GM21360 (cell line): ENCODE data around the gene GNPAT.
A peak's percentile ranks its signal among the peaks of the same experiment; 100 is the strongest.
"Not testable (repeated sequence)": the region's sequence is repeated elsewhere in the genome, so short reads cannot be mapped to it uniquely, and the experiment has no call there.

Experiments used
- ATAC-seq: cut with Tn5 transposase; IDR thresholded peaks from one replicate; pipeline ENCODE4 v1.9.1; 2021; ENCODE audit warnings: mild to moderate bottlenecking, moderate library complexity; ENCODE audit not compliant: unreplicated experiment

The GNPAT gene

GRCh38 chr1:231212301-231212700, 28.7 kb upstream of the GNPAT start:
- ATAC-seq, result not testable (repeated sequence)

GRCh38 chr1:231213831-231214573, 27.0 kb upstream of the GNPAT start:
- ATAC-seq, result no peak

DNA sequence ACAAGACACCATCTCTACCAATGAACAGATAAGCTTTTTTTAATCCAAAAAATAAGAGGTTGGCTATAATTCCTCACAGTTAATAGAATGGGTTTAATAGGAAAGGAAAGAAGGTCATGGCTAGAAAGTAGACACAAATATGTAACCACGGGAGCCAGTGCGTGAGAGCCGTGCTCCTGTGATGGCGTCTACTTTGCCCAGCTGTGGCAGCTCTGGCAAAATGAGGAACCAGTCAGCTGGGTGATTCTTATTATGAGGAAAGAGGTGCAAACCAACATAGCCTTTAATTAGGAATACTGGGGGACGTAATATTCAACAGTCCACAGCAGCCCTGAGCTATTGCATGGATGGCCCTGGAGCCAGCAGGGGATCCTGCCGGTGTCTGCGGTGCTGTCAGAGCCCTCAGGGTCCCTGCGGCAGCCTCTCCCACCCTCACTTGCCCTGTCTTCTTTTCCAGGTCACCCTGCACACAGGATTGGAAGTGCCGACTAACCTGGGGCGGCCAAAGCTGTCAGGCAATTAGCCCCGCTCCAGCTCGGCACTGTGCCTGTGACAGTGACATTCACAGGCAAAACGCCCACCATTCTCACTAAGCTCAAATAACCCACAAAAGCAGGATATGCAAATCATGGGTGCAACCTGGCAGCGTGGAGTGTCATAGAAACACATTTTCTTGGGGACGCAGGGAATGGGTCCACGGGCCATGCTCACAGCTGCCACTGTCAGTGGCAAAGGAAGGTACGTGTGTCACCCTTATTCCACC, 25.9 kb upstream of the GNPAT start:
- no peak for ATAC-seq

- no peak for ATAC-seq
Observed at GRCh38 chr1:231215681-231216385, 25.2 kb upstream of the GNPAT start.

DNA sequence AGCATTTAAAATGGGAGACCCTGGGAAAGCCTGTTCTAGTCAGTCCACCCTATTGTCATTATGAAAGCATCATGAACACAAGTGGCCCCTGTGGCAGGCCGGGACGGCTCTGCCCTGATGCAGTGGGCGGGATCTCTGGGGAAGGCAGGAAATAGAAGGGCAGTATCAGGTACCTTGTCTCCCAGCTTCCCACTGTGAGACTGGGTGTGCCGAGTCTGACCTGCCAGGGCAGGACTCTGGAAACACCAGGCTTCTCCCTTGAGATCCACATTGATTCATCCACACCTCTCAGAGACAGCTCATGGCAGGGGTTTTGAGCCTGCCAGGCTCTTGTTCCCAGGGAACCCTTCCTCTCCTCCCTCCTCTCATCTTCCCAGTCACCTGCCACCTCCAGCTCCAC, 24.5 kb upstream of the GNPAT start:
- no peak for ATAC-seq

GRCh38 chr1:231217056-231217455, 24.0 kb upstream of the GNPAT start:
- ATAC-seq, result no peak

DNA sequence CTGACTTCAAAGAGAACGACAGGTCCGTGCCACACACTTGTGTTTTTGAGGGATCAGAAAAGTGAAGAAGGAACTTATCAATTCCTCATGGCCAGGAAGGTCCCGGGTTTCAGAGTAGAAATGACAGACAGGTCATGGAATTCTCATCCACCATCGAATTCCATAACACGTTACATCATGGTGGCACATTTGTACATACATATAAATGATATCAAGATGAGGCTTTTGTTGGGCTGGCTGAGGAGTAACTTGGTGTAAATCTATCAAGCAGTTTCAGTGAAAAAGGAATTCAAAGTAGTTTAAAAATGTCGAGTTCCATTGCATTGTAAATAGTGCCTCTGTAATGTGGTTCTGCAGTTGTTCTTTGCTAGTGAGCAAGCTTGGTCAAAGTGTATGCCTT, 22.9 kb upstream of the GNPAT start:
- no peak for ATAC-seq

- ATAC-seq, result no peak
Observed at GRCh38 chr1:231219422-231220401, 21.3 kb upstream of the GNPAT start.

- no peak for ATAC-seq
Observed at GRCh38 chr1:231220801-231221200, 20.2 kb upstream of the GNPAT start.

DNA sequence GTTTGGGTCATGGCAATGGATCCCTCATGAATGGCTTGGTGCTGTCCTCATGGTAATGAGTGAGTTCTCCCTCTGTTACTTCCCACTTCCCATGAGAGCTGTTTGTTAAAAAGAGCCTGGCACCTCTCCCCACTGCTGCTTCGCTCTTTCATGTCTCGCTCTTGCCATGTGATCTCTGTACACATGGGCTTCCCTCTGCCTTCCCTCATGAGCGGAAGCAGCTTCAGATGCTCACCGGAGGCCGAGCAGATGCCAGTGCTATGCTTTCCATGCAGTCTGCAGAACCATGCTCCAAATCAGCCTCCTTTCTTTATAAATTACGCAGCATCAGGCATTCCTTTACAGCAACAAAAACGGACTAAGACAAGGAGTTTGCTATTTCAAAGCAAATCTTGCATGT, 14.9 kb upstream of the GNPAT start:
- no peak for ATAC-seq

- ATAC-seq, result no peak
Observed at GRCh38 chr1:231231511-231231910, 9.5 kb upstream of the GNPAT start.

- peak; percentile 59 for ATAC-seq
Observed at GRCh38 chr1:231232870-231233734, 7.9 kb upstream of the GNPAT start.

GRCh38 chr1:231233735-231234417, 7.1 kb upstream of the GNPAT start:
- no peak for ATAC-seq

DNA sequence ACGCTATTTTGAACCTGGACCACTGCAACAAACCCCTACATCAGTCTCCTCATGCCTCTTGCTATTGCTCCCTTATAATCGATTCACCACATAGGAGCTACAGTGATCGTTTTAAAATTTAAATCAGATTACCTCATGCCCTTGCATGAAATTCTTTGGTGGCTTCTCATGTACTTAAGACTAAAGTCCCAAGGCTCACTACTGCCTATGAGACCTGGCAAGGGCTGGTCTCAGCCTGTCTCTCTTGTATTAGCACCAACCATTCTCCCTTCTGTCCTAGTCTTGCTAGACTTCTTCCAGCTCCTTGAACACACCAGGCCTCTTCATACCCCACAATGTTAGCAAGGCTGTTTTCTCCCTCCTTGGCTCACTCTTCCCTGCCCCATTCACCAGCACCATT, 6.5 kb upstream of the GNPAT start:
- no peak for ATAC-seq

GRCh38 chr1:231235526-231236207, 5.3 kb upstream of the GNPAT start:
- ATAC-seq, result no peak

DNA sequence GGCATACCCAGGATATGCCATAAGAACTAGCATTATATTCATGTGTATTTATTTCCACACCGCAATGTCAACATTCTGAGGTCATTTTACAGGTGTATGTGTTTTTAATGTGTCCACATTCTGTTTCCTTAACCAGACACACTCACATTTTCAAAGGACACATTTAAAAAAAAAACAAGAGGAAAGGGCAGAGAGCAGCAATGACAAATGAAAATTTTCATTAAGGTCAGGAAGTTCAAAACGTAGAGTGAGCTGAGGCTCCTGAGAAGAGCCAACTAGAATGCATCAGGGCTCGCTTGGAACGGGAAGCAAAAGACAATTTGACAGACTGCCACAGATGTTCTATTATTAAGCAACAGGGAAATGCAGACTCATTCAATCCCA, 4.8 kb upstream of the GNPAT start:
- no peak for ATAC-seq

DNA sequence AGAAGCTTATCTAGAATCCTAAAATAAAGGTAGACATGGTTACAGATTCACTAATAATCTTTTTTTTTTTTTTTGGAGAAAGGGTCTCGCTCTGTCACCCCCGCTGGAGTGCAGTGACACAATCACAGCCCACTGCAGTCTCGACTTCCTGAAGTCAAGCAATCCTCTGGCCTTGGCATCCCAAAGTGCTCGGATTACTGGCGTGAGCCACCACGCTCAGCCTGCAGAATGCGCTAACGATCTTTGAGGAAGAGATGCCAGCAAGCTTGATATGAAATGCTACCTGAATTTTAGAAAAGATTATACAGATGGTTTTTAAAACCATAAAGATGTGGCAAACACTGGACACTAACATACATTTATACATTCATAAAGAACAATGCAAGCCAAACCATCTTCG, 4.1 kb upstream of the GNPAT start:
- no peak for ATAC-seq

GRCh38 chr1:231238298-231238697, 2.7 kb upstream of the GNPAT start:
- no peak for ATAC-seq

DNA sequence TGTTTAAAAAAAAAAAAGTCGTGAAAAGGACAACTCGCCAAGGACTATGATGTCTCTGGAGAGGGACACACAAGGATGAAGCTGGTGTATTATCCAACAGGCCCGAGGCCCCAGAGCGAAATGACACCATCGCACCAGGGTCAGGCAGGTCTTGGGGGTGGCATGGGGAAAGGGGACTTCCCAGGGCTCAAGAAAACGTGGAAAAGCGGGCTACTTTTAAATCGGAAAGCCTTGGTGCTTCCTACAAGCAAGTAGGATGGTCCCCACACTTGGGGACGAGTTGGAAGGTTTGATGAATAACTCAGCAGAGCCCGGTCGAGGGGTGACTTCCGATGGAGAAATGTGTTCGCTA, 505 bp upstream of the GNPAT start:
- ATAC-seq, result peak; percentile 10
